C4-2B (cell line): ENCODE data around the gene NUDT12.

Source experiments
- ZFX ChIP-seq: fragments of 450-650 bp; IDR thresholded peaks from 2 replicates; pipeline ENCODE4 v1.6.1; 2017
- TF ChIP-seq, protein P1 (sequence below): fragments of 450-650 bp; conservative IDR thresholded peaks from 2 replicates; pipeline ENCODE4 v1.5.1; 2017; ENCODE audit warnings: mild to moderate bottlenecking

DNA sequence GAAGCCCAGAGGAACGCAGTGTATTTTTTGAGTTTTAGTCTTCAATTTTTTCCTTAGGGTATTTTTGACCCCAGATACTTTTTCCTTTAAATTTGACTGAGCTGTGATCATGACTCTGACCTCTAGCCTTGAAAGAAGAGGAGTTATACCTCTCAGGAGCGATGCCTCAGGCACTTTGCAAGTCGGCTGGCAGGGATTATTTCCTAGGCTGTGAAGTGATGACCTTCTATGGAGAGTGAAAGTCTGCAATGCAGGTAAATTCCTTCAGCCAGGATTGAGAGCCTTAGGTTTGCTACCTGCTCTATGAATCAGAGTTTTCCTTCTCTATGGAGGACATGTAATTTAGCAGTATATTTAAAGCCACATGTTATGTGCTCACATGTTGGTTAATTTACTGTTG is 10.8 kb upstream of the NUDT12 start:
- TF ChIP-seq, protein P1, sequence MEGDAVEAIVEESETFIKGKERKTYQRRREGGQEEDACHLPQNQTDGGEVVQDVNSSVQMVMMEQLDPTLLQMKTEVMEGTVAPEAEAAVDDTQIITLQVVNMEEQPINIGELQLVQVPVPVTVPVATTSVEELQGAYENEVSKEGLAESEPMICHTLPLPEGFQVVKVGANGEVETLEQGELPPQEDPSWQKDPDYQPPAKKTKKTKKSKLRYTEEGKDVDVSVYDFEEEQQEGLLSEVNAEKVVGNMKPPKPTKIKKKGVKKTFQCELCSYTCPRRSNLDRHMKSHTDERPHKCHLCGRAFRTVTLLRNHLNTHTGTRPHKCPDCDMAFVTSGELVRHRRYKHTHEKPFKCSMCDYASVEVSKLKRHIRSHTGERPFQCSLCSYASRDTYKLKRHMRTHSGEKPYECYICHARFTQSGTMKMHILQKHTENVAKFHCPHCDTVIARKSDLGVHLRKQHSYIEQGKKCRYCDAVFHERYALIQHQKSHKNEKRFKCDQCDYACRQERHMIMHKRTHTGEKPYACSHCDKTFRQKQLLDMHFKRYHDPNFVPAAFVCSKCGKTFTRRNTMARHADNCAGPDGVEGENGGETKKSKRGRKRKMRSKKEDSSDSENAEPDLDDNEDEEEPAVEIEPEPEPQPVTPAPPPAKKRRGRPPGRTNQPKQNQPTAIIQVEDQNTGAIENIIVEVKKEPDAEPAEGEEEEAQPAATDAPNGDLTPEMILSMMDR: no peak
- TF ChIP-seq ZFX: no peak
